ENCODE data around the gene POC5.

GRCh38 chr5:75706016-75706415, 11.2 kb downstream of the POC5 start:
- TF ChIP-seq CTCF (IDR thresholded peaks at IDR 0.05; ENCODE audit: low read depth, low read length) (no peak), EZH2phosphoT487 (IDR thresholded peaks at IDR 0.05; ENCODE audit: low read depth) (no peak)
